ENCODE results near the gene PCLAF.
"Not testable (repeated sequence)": the region's sequence is repeated elsewhere in the genome, so short reads cannot be mapped to it uniquely, and the experiment has no call there.

Gene PCLAF

GRCh38 chr15:64356710-64357040 is 24.6 kb downstream of the PCLAF start:
- DNase-seq = no peak

- peak; percentile 84 to 87 for DNase-seq
Measured at GRCh38 chr15:64355944-64356709, 25.1 kb downstream of the PCLAF start, which contains the start of gene CSNK1G1. TSS of gene CSNK1G1 (minus strand) at chr15:64356173. CDS start at chr15:64300499, 55,674 bp downstream.

GRCh38 chr15:64355348-64355943 is 25.8 kb downstream of the PCLAF start:
- DNase-seq = peak; percentile 8 to 11

- no peak for DNase-seq
Measured at GRCh38 chr15:64354688-64355344, 26.4 kb downstream of the PCLAF start.

- no peak for DNase-seq
Measured at GRCh38 chr15:64351265-64351664, 30.0 kb downstream of the PCLAF start.

- no peak for DNase-seq
Measured at GRCh38 chr15:64349375-64349774, 31.9 kb downstream of the PCLAF start.

- no peak for DNase-seq
Measured at GRCh38 chr15:64348455-64348854, 32.8 kb downstream of the PCLAF start.

GRCh38 chr15:64346242-64346641 is 35.0 kb downstream of the PCLAF start:
- DNase-seq = not testable (repeated sequence)

- DNase-seq = no peak
Measured at GRCh38 chr15:64344651-64345294, 36.5 kb downstream of the PCLAF start.

GRCh38 chr15:64343841-64344240 is 37.4 kb downstream of the PCLAF start:
- DNase-seq = no peak

- no peak for DNase-seq
Measured at GRCh38 chr15:64343222-64343621, 38.0 kb downstream of the PCLAF start.

- no peak for DNase-seq
Measured at GRCh38 chr15:64341961-64342360, 39.3 kb downstream of the PCLAF start.

- DNase-seq = no peak
Measured at GRCh38 chr15:64340355-64340754, 40.9 kb downstream of the PCLAF start.

- no peak for DNase-seq
Measured at GRCh38 chr15:64337761-64338160, 43.5 kb downstream of the PCLAF start.

GRCh38 chr15:64333986-64334929 is 47.0 kb downstream of the PCLAF start:
- peak in 1 of 2 donors; percentile 14 for DNase-seq

- DNase-seq = no peak
Measured at GRCh38 chr15:64333516-64333915, 47.7 kb downstream of the PCLAF start.

GRCh38 chr15:64331668-64332067 is 49.6 kb downstream of the PCLAF start:
- DNase-seq = not testable (repeated sequence)

- not testable (repeated sequence) for DNase-seq
Measured at GRCh38 chr15:64326975-64327374, 54.3 kb downstream of the PCLAF start.

- not testable (repeated sequence) for DNase-seq
Measured at GRCh38 chr15:64326458-64326857, 54.8 kb downstream of the PCLAF start.

- DNase-seq = no peak
Measured at GRCh38 chr15:64324165-64324877, 56.9 kb downstream of the PCLAF start.

- no peak for DNase-seq
Measured at GRCh38 chr15:64315216-64315615, 66.0 kb downstream of the PCLAF start.

GRCh38 chr15:64314456-64314855 is 66.8 kb downstream of the PCLAF start:
- no peak for DNase-seq
